GM13977 (cell line): ENCODE results near the gene TARS1.

Experiments
- DNase-seq: peaks from one replicate; pipeline ENCODE4 v3.0.0; 2012; ENCODE audit warnings: low spot score
- CTCF ChIP-seq: IDR thresholded peaks from 2 replicates; pipeline ENCODE4 v1.5.1; 2012; ENCODE audit warnings: mild to moderate bottlenecking, control low read depth; ENCODE audit not compliant: insufficient read depth; ENCODE audit errors: extremely low read depth, missing control alignments
- in situ Hi-C: fragments of 300-500 bp; cut with MboI; formaldehyde crosslinking; loops from one replicate; pipeline ENCODE4 v1.12.0; 2022; ENCODE audit warnings: low sequenced_read_pairs, low pct_unique_long_range_greater_than_20kb, mixed read lengths, inconsistent platforms; ENCODE audit not compliant: unreplicated experiment

TARS1 gene

GRCh38 chr5:33488558-33489355 lies 48.0 kb downstream of the TARS1 start:
- in situ Hi-C loops, result no loop called here
- no peak for DNase-seq
- no peak for TF ChIP-seq CTCF

- DNase-seq, result no peak
- no peak for TF ChIP-seq CTCF
- in situ Hi-C loops, result no loop called here
Observed at GRCh38 chr5:33489481-33490067, 48.8 kb downstream of the TARS1 start.

- no peak for TF ChIP-seq CTCF
- in situ Hi-C loops, result no loop called here
- DNase-seq, result no peak
Observed at GRCh38 chr5:33490071-33490665, 49.4 kb downstream of the TARS1 start.

- TF ChIP-seq CTCF, result no peak
- in situ Hi-C loops, result no loop called here
- DNase-seq, result no peak
Observed at GRCh38 chr5:33491941-33492340, 51.2 kb downstream of the TARS1 start.

GRCh38 chr5:33494466-33494865 lies 53.7 kb downstream of the TARS1 start:
- in situ Hi-C loops, result no loop called here
- no peak for DNase-seq
- no peak for TF ChIP-seq CTCF

GRCh38 chr5:33501260-33501659 lies 60.5 kb downstream of the TARS1 start:
- no peak for DNase-seq
- in situ Hi-C loops, result no loop called here
- no peak for TF ChIP-seq CTCF
